ENCODE results near the gene QRICH1.
"Not testable (repeated sequence)": the region's sequence is repeated elsewhere in the genome, so short reads cannot be mapped to it uniquely, and the experiment has no call there.

QRICH1 gene

GRCh38 chr3:49017229-49017970 lies 76.5 kb downstream of the QRICH1 start:
- no peak for DNase-seq (ENCODE audit: low read depth)

GRCh38 chr3:49016414-49017228 lies 77.2 kb downstream of the QRICH1 start:
- no peak for DNase-seq (ENCODE audit: low read depth)

GRCh38 chr3:49015765-49016164 lies 78.1 kb downstream of the QRICH1 start:
- DNase-seq (ENCODE audit: low read depth), result no peak

GRCh38 chr3:49015072-49015471 lies 78.8 kb downstream of the QRICH1 start:
- DNase-seq (ENCODE audit: low read depth), result no peak

DNA sequence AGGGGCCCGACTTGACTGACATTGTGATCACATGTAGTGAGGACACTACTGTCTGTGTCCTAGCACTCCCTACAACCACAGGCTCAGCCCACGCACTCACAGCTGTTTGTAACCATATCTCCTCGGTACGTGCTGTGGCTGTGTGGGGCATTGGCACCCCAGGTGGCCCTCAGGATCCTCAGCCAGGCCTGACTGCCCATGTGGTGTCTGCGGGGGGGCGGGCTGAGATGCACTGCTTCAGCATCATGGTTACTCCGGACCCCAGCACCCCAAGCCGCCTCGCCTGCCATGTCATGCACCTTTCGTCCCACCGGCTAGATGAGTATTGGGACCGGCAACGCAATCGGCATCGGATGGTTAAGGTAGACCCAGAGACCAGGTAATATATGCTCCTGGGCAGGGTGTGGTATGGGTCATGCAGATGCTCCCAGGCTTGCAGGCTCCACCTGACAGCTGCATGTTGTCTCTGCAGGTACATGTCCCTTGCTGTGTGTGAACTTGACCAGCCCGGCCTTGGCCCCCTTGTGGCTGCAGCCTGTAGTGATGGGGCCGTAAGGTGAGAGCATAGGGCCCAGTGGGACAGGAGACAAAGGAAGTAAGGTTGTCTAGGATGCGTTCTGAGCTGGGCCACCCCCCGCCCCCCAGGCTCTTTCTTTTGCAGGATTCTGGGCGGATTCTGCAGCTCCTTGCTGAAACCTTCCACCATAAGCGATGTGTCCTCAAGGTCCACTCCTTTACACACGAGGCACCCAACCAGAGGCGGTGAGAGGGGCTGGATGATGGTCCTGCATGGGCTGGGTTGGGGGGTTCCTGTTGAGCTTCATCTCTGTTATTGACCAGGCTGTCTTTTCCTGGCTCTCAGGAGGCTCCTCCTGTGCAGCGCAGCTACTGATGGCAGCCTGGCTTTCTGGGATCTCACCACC lies 79.9 kb downstream of the QRICH1 start:
- no peak for DNase-seq (ENCODE audit: low read depth)

DNA sequence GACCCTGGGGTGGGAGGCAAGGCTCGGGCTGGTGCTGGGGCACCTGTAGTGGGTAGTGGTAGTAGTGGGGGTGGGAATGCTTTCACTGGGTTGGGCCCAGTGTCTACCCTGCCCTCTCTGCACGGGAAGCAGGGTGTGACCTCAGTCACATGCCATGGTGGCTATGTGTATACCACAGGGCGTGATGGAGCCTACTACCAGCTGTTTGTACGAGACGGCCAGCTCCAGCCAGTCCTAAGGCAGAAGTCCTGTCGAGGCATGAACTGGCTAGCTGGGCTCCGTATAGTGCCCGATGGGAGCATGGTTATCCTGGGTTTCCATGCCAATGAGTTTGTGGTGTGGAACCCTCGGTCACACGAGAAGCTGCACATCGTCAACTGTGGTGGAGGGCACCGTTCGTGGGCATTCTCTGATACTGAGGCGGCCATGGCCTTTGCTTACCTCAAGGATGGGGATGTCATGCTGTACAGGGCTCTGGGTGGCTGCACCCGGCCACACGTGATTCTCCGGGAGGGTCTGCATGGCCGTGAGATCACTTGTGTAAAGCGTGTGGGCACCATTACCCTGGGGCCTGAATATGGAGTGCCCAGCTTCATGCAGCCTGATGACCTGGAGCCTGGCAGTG lies 80.6 kb downstream of the QRICH1 start:
- no peak for DNase-seq (ENCODE audit: low read depth)

GRCh38 chr3:49012441-49013017 lies 81.3 kb downstream of the QRICH1 start:
- DNase-seq (ENCODE audit: low read depth), result no peak

DNA sequence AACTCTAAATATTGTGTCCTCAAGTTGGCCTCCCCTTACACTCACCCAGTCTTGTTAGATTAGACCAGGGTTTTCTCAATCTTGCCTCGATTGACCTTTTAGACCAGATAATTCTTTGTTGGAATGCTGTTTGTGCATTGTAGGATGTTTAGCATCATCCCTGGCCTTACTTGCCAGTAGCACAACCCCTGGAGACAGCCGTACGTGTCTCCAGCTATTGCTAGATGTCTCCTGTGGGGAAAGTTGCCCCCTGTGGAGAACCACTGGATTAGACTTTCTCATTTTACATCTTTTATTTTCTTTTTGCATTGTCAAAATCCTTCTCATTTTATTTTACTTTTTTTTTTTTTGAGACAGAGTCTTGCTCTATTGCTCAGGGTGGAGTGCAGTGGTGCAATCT lies 84.5 kb downstream of the QRICH1 start:
- no peak for DNase-seq (ENCODE audit: low read depth)

- DNase-seq (ENCODE audit: low read depth), result not testable (repeated sequence)
Observed at GRCh38 chr3:49008627-49009026, 85.2 kb downstream of the QRICH1 start.

DNA sequence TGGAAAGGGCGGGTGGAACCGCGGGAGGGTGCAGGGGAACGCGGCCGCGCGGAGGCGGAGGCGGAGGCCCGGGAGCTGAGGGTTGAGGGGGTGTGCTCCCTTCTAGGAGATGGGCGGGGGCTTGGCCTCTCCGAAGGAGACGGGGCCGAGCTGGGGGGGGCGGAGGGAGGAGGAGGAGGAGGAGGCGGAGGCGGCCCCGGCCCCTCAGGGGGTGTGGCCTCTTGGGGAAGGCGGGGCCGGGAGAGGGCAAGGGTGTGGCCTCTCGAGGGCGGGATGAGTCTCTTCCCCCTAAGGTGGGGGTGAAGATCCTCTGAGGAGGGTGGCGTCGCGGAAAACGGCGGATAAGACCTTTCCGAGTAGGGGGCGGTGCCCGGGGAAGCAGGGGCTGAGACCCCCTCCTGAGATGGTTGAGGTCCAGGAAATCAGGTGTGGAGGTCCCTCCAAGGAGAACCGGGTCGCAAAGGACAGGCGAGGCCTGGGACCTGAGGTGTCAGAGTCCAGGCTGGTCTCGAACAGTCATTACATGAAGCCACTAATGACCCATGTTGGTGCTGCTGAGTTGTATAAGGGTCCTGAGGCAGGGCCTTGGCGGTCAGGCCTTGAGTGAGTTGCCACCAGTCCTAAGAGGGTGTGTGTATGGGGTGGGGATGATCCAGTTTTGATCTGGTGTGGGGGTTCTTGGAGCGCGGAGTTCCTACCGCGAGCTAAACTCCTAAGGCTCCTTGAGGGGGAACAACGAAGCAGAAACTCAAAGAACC lies 85.9 kb downstream of the QRICH1 start:
- DNase-seq (ENCODE audit: low read depth), result no peak

DNA sequence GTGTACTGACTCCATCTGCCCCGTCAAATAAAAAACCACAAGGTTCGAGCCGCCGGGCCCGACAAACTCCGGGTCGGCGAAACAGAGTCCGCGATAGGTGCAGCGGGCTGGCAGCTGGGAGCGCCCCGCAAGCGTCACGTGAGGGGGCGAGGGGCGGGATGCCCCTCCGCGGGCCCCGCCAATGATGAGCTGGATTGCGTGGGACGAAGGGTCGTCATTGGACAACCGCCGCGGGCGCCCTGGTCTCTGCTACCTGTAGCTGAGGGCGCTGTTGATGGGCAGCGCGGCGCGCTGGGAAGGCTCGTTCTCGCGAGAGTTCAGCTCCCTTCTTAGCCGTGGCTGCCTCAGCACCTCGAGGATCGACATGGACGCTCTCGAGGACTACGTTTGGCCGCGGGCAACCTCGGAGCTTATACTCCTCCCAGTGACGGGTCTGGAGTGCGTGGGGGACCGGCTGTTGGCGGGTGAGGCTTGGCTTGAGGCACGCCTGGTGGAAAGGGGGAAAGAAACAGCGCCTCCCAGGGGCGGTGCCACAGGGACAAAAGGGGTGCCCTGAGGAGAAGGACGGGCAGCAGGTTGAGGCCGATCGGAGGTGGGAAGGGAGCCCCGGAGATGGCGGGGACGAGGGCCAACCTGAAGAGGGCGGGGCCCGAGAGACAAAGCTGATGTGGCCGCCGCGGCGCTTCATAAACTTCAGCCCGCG lies 86.7 kb downstream of the QRICH1 start, which contains the start of gene WDR6:
TSS of gene WDR6 (plus strand) at position 324 of the 703 bp plus-strand sequence. CDS start at position 365, 41 bp downstream.
- DNase-seq (ENCODE audit: low read depth), result peak; percentile 95

- DNase-seq (ENCODE audit: low read depth), result no peak
Observed at GRCh38 chr3:49006408-49007067, 87.3 kb downstream of the QRICH1 start.

DNA sequence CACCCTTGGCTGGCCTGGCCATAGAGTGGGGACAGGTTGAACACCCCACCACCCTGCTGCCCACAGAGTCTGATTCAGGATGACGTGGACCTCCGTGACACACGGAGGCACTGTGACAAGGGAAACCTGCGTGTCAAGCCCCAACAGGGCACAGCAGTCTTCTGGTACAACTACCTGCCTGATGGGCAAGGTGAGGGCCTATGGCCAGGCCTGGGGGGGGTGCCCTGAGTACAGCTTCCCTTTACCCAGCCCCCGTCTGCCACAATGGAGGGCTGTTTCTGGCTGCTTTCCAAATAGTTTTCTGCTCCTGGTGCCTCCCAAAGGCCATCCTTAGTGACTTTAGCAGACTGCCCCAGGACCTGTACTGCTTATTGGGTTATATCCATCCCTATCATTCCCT lies 87.9 kb downstream of the QRICH1 start:
- DNase-seq (ENCODE audit: low read depth), result no peak

- no peak for DNase-seq (ENCODE audit: low read depth)
Observed at GRCh38 chr3:49005303-49005680, 88.6 kb downstream of the QRICH1 start.

GRCh38 chr3:49004352-49005302 lies 89.2 kb downstream of the QRICH1 start:
- DNase-seq (ENCODE audit: low read depth), result no peak

DNA sequence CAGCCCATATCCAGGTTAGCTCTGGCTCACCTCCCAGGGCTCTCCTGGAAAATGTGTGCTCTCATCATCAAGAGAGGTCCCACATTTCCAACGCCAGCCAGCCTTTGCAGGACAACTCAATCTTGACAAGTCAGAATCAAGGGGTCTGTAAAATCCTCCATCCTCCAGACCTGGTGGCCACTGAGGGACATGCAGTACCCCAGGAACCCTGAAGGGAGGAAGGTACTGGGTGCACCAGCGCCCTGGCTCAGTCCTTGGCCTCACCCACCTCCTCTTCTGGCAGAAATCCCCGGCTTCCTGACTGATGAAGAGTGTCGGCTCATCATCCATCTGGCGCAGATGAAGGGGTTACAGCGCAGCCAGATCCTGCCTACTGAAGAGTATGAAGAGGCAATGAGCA lies 92.7 kb downstream of the QRICH1 start:
- DNase-seq (ENCODE audit: low read depth), result no peak

DNA sequence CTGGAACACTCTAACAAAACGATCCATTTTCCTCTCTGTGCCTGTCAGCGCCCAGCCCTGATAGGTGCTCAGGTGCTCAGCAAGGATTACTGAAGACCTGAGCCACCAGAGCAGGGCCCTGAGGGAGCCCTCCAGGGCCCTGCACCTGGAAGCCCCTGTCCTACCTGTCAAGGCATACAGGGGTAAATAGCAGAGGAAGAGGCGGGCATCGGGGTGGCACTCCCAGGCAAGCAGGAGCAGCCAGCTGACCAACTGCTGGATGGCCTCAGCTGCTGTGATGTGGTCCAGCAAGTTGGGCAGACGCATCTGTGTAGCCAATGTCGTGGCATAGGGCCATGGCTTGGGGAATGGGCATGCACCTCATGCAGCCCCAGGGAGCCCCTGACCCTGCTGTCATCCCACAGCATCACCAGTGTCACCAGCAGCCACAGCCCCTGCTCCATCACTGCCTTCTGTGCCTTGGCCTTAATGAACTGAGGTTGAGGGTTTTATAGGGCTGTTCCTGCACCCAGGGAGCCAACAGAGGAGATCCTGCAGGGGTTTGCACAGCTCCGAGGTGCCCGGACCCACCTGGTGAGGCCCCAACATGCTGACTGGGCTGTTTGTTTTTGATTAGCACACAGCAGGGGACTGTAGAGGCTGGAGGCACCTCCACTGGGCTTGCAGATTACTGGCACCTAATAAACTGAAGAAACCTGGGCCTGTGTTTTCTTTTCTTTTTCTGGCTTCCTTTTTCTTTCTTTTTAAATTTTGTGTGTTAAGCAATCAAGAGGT lies 94.6 kb downstream of the QRICH1 start:
- DNase-seq (ENCODE audit: low read depth), result no peak
